KG1 (cell line): Measurements from ENCODE around the gene DUSP23.

Experiments
- DNase-seq: peaks from one replicate; lab custom pipeline; 2025; lab: John Stamatoyannopoulos, UW

The DUSP23 gene

DNA sequence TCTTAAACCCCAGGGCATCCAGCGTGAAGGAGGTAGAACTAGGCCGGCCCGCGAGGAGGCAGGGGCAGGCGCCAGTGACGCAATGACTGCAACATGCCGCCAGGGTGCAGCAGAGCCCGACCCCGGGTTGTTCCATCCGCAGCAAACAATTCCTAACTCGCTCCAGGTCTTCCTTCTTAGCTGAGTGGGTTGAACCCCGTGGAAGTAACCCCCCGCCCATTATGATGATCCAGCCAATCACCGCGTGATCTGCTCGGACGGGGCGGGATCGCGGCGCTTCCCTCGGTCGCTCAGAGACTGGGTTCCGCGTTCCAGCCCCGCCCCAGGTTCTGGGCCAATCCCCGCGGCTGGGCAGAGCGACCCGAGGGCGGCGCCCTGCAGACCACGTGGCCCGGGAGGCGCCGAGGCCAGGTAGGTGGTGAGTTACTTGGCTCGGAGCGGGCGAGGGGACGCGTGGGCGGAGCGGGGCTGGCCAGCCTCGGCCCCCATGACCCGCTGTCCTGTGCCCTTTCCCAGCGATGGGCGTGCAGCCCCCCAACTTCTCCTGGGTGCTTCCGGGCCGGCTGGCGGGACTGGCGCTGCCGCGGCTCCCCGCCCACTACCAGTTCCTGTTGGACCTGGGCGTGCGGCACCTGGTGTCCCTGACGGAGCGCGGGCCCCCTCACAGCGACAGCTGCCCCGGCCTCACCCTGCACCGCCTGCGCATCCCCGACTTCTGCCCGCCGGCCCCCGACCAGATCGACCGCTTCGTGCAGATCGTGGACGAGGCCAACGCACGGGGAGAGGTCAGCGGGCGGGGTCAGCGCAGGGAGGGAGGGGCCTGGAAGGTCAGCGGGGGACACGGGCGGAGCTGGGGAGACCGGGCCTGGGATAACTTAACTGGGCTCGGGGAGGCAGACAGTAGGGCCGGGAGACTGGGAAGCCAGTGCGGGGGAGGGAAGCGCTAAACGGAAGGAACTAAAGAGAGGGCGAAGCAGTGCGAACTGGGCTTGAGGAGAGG, at the start of gene DUSP23:
Gene DUSP23 (plus strand): TSS at position 380 of the 1,000 bp plus-strand sequence. CDS start 139 bp downstream, at position 519.
- DNase-seq, result peak; percentile 68

DNA sequence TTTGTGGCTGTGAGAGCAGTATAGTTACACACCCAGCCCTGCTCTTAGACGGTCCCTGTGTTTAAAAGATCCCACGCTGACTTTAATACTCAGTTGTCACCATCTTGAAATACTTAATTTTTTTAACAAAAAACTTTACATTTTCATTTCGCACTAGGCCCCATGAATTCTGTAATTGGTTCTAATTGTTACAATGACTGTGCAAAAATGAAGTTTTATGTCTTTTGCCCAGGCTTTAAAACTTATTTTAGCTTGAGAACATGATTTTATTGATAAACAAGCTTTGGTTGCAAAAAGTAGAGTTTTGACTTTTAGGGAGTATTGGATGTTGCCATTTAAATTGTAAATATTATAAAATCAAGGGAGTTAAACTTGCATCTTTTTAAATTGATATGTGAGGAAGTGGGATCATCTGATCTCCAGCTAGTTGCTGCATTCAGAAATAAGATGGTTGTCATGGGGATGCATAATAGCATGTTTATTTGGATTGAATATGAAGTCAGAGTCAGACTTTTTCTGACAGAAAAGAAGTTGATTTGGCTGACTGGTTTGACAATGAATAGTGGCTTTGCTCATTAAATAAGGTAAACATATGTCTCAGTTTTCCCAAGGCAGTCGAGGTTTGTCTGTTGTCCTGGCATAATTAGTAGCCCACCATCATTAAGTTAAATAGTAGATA, 43.4 kb upstream of the DUSP23 start:
- no peak for DNase-seq

GRCh38 chr1:159743651-159744410, 36.9 kb upstream of the DUSP23 start:
- no peak for DNase-seq

GRCh38 chr1:159746666-159747065, 34.1 kb upstream of the DUSP23 start:
- peak; percentile 43 for DNase-seq

GRCh38 chr1:159748370-159748769, 32.4 kb upstream of the DUSP23 start:
- DNase-seq, result no peak

- no peak for DNase-seq
Measured at GRCh38 chr1:159749630-159750029, 31.1 kb upstream of the DUSP23 start.

DNA sequence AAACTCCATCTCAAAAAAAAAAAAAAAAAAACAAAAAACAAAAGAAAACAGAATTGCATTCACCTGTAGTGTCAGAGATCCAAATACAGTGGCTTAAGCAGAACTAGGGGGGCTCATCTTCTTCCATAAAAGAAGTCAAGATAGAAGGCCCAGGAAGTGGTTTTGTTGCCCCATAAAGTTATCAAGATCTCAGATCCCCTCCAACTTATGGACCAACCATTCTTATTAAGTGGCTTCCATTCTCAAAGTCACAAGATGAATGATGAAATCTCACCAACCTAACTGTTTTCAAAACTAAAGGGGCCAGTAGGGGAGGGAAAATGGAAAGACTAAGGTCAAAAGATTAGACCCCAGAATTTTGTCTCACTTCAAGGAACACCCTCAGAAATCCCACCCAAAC, 30.1 kb upstream of the DUSP23 start:
- no peak for DNase-seq

DNA sequence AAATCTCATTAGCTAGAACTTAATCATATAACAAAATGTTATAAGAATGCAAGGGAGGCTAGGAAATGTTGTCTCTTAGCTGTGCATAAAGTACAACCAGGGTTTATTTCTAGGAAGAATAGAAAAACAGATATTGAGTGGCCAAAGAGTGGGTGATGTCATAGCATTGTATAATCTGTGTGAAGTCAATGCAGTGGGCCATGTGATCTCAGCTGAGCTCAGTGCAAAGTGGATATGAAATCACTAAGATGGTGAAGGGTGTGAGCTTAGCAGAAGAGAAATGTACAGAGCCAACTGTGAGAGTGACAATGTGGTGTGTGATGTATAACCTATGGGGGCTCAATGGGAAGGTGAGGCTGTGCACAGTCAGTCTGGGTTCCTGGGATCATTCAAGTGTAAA, 29.7 kb upstream of the DUSP23 start:
- DNase-seq, result no peak

DNA sequence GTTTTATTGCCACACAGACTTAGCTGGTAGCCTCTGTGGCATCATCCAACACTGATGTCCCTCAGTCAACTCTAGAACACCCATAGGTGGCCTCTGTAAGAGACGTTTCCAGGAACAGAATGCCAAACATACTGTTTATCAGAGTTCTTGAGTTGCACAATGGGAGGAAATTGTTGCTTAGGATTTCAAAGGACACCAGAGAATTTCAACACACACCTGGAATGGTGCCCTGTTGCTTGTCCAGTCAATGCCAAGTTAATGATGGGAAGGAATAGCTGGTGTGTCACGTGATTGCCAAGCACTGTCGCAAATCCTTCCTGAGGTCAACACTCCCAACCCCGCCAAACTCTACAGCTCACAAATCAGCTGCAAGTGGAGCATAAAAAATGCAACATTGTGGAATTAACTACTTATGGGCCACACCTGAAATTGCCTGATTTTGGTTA, 28.6 kb upstream of the DUSP23 start:
- DNase-seq, result no peak

- DNase-seq, result no peak
Measured at GRCh38 chr1:159753386-159753785, 27.4 kb upstream of the DUSP23 start.

DNA sequence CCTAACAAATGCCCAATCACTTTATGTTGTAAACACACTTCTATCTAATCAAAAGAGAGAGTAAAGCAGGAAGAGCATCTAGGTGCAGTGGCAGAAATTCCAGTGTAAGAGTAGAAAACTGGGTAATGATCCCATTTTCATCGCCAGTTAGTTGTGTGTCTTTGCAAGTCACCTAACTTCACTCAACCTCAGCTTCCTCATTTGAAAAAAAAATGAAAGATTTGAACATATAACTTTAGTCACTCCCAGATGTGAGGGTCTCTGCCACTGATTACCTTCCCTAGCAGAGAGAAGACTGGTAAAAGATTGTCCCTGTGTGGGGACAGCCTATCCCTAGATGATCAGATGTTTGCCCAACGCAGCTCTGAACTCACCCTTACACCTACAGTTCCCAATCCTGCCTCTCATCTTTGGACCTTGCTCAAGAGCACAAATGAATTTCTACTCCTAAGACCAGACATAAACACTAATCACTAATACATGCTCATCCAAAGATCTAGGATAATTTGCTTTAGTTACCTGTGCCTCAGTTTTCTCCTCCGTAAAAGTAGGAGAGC, 25.2 kb upstream of the DUSP23 start:
- DNase-seq, result no peak

DNA sequence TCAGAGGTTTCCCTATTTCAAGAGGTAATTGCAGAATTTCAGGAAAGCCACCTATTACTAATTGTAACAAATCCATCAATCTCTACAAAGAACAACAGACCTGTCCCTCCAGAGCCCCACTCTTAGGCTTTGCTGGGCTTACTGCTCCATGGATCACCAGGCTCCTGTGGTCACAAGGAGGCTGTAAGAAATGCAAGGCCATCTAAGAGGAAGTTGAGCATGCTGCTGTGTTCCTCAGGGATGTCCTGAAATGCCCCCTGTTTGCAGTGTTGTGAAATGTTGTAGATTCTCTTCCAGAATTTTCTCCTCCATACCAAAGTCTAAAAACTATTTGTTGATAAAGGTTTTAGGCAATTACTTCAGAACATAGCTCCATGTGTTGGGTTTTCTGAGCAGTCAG, 24.4 kb upstream of the DUSP23 start:
- DNase-seq, result no peak

DNA sequence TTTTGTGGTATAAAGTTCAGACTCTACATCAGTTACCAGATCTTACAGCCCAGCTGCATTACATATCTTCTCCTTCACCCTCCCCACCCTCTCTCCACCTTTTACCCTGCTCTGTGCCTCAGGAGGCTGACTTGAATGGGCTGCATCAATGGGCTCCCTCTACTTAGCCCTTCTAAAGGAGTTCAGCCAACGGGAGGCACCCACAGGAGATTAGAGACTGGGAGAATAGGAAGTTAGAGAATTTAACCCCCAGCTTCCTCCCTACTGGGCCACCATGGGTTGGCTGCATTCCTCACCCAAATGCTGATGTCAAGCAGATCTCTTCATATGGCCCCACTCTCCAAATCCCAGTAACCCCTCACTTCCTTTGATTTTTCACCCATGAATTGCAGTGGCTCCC, 17.1 kb upstream of the DUSP23 start:
- DNase-seq, result no peak

GRCh38 chr1:159765806-159766205, 15.0 kb upstream of the DUSP23 start:
- no peak for DNase-seq

- DNase-seq, result no peak
Measured at GRCh38 chr1:159771127-159771895, 9.5 kb upstream of the DUSP23 start.

- DNase-seq, result no peak
Measured at GRCh38 chr1:159774465-159774864, 6.3 kb upstream of the DUSP23 start.

GRCh38 chr1:159775716-159776115, 5.0 kb upstream of the DUSP23 start:
- no peak for DNase-seq

DNA sequence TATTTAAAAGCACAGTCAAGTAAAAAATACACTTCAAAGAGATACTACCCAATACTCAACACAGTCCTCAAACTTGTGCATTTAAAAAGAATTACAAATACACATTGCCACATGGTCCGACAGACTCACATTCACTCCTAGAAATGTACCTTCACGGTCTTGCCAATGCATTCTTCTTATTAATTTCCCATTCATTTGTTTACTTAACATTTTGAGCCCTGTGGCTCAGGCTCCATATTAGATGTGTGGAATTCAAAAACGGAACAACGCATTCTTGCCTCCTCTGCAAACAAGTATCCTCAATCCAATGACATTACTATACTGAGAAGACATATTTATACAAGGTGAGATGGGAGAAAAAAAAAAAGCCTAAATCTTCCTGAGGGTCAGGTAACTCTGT, 2.5 kb upstream of the DUSP23 start:
- DNase-seq, result no peak

- DNase-seq, result no peak
Measured at GRCh38 chr1:159779403-159779851, 1.3 kb upstream of the DUSP23 start.

DNA sequence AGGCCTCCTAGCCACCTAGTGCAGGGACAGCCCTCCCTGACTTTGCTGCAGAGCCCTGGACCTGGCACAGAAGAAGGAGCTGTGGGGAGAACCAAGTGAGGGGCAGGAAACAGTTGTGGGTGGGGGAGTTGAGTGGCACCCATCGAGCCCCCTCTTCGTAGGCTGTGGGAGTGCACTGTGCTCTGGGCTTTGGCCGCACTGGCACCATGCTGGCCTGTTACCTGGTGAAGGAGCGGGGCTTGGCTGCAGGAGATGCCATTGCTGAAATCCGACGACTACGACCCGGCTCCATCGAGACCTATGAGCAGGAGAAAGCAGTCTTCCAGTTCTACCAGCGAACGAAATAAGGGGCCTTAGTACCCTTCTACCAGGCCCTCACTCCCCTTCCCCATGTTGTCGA, 1.2 kb downstream of the DUSP23 start:
- DNase-seq, result no peak

GRCh38 chr1:159783724-159784123, 3.0 kb downstream of the DUSP23 start:
- no peak for DNase-seq
